Measurements from ENCODE around the gene EML4.
A peak's percentile ranks its signal among the peaks of the same experiment; 100 is the strongest.

EML4 gene

DNA sequence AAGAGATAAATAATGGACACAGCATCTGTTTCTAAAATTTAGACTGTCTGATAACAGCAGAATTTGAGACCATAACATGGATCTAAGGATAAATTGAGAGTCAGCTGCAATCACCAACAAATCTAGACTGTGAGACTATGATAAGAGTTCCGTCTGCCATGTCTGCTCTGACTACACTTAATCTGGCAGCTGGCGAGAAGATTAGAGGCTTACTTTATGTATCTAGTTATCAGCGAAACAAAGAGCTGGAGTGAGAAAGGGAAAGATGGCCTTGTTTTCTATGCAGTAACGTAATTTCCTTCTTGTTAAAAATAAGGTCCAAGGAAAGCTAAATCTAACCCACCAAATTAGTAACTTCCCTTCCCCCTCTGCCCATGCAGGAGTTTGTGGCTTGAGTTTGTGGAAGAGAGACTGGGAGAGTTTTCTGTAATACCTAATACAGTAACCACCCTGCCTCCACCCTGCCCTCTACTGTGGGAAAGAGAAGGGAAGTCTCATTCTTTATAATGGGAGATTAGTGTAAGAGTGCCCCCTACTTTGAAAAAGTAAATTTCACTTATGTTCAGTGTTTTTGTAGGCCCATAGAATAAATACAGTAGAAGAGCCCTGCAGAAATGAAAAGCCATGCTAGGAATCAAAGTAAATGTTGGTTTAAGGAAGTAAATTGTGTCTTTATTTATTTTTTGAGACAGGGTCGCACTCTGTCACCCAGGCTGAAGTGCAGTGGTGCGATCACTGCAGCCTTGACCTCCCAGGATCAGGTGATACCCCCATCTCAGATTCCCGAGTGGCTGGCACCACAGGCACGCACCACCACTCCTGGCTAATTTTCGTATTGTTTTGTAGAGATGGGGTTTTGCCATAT lies 27.5 kb downstream of the EML4 start:
- FAIRE-seq: peak; percentile 95

DNA sequence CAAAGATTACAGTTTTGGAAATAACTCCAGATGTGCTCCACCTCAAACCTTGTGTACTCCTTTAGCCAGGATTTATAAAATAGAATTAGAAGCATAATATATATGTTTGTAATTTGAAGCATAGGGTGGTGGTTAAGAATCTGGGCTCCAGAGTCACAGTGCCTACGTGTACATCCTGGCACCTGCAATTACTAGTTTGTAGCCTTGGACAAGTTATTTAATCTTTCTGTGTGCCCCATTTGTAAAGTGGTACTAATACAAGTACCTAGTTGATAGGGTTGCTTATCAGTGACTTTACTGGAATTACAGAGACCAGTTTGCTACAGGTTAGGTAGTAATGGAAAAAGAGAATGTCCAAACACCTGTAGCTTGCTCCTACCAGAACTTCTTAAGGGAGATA lies 28.6 kb downstream of the EML4 start:
- FAIRE-seq: no peak

DNA sequence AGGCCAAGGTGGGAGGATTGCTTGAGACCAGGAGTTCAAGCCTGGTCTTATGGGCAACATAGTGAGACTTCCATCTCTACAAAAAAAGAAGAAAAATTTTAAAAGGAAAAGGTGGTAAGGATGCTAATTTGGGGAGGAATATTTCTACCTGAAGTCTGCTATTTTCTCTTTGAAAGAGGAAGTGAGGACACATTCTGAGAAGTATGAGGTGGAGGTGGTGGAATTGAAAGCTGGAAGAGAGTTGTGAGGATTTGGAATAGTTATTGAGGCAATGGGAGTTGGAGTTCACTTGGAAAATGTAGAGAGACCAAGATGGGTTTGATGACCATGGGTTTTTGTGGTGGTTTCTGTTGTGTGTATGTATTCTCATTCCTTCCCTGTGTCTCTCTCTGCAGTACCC lies 29.3 kb downstream of the EML4 start:
- no peak for FAIRE-seq

DNA sequence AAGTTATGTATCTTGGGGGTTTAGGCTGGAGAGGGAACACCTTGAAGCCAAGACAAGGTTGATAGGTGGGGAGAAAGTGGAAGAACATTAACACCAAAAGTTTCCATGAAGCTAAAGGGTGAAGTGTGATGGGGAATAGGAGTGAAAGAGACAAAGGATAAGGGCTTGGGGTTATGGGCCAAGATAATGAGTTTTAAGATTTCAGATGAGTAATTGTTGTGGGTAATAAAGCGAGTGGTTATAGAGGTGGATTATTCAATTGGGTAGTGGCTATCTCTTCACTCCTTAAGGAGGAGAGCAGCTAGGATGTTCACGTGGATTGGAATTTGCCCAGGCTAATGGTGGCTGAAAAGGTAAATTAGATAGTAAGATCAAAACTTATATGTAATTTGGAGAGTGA lies 29.8 kb downstream of the EML4 start:
- no peak for FAIRE-seq

GRCh38 chr2:42199626-42200025 lies 30.5 kb downstream of the EML4 start:
- FAIRE-seq: no peak

DNA sequence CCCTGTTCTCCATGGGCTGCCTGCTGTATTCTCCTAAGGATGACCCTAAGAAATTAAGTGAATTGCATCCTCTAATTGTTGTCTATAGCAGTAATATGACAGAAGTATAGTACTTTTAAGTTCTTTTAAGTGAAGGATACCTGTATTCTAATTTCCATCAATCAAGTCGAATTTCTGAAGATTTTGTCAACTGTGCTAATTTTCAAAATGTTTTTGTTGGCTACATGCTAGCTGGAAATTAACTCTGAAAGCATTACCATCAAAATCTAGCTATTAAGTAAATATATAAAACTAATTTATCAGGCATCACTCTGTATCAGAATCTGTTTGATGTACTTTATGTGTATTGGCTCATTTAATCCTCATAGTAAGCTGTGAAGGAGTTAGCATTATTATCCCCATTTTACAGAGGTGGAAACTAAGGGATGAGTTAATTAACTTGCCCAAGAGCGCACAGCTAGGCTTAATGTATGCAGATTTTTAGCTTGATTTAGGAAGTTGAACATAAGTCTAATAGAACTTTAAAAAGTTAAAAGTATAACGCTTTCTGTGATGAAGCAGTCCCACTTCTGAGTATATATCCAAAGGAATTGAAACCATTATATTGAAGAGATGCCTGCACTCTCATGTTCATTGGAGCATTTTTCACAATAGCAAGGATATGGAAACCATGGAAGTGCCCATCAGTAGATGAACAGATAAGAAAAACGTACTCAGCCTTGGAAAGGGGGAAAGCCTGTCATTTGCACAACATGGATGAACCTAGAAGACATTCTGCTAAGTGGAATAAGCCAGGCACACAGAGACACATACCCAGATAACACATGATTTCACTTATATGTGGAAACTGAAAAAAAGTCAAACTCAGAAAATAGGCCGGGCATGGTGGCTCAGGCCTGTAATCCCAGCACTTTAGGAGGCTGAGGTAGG lies 32.0 kb downstream of the EML4 start:
- no peak for FAIRE-seq

DNA sequence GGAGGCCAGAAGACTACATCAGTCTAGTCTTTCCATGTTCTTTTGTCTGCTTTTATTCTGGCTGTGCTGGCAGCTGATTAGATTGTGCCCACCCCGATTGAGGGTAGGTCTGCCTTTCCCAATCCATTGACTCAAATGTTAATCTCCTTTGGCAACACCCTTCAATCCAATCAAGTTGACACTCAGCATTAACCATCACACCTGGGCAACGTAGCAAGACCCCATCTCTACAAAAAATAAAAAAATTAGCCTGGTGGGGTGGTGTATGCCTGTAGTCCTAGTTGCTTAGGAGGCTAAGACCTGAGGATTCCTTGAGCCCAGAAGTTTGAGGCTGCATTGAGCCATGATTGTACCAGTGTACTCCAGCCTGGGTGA lies 33.5 kb downstream of the EML4 start:
- no peak for FAIRE-seq

GRCh38 chr2:42203792-42204191 lies 34.6 kb downstream of the EML4 start:
- no peak for FAIRE-seq

GRCh38 chr2:42205337-42205736 lies 36.2 kb downstream of the EML4 start:
- FAIRE-seq: peak; percentile 50

DNA sequence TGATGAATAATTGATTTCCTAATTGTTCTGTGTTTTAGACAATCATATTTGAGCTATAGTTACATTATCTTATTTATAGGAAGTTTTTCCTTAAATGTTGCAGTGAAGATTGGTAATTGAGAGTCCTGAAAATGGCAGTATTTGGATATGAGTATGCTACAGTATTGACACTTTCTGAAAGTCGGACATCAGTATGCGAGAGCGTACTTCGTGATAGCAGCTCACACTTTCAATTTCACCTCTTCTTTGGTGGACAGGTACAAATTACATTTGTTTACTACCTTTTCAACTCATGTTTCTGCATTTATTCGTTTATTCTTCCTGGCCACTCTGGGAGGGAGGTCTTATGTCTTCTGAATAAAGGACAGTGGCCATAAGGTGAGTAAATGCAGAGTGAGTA lies 38.7 kb downstream of the EML4 start:
- FAIRE-seq: no peak

- no peak for FAIRE-seq
These were observed 41.0 kb downstream of the EML4 start for GRCh38 chr2:42210203-42210602.

- FAIRE-seq: no peak
These were observed 42.1 kb downstream of the EML4 start for GRCh38 chr2:42211291-42211690.

DNA sequence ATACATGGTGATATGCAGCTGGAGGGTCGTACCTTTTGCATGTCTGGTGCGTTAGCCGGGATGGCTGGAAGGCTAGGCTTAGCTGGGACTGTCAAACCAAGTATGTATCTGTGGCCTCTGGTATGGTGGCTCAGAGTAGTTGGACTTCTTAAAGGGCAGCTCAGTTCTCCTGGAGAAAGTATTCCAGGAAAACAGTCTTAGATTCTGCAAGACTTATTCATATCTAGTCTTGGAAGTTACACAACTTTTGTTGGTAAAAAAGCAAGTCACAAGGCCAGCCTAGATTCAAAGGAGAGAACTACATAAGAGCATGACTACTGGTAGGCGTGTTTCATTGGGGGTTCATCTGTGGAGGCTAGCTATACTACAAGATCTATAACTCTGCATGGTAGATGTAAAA lies 45.5 kb downstream of the EML4 start:
- FAIRE-seq: peak; percentile 30

DNA sequence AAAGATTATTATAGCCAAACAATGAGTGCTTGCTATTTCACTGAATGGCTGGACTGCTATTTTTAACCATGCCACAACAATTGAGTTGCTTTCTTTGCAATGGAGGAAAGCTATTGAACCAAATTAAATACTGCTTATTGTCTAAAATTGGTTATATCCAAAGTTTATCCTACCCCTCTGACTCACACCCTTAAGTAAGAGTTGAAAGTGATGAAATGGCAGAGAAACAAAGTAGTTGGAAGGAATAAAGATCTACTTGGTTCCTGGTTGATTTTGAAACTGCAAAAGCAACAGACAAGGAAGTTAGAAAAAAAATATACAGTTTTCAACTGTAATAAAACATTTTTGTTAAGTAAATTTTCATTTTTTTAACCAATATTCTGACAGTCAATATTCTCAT lies 47.5 kb downstream of the EML4 start:
- FAIRE-seq: no peak

- no peak for FAIRE-seq
These were observed 48.2 kb downstream of the EML4 start for GRCh38 chr2:42217307-42217706.

DNA sequence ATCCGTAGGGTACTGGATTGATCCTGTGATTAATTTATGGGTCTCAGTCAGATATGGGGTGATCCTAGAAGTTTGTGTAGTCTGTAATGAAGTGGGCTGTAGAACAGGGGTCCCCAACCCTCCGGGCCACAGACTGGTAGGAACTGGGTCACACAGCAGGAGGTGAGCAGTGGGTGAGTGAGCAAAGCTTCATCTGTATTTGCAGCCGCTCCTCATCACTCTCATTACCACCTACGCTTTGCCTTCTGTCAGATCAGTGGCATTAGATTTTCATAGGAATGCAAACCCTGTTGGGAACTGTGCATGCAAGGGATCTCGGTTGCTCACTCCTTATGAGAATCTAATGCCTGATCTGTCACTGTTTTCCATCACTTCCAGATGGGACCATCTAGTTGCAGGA lies 48.8 kb downstream of the EML4 start:
- FAIRE-seq: no peak

DNA sequence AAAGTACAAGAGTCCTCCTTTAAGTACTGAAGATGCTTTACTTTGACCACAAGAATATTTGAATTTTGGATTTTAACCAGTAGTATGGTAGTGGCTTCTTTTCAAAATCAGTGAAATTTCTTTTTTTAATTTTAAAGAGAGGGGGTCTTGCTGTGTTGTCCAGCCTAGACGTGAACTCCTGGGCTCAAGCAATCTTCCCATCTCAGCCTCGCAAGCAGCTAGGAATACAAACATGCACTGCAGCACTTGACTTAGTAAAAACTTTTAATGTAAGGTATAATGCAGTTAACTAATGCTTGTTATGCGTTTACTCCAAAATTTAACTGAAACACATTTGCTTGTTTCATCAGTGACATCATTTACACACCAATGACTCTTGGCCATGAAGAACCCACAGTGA lies 49.6 kb downstream of the EML4 start:
- FAIRE-seq: no peak

GRCh38 chr2:42219160-42219559 lies 50.0 kb downstream of the EML4 start:
- no peak for FAIRE-seq

DNA sequence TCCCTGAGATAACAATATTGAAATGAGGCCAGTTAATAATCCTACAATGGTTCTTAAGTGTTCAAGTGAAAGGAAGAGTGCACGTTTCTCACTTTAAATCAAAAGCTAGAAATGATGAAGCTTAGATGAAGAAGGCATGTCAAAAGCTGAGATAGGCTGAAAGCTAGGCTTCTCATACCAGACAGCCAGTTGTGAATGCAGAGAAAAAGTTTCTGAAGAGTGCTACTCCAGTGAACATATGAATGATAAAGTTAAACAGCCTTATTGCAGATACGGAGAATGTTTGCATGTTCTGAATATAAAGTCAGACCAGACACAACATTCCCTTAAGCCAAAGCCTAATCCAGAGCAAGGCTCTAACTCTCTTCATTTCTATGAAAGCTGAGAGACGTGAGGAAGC lies 51.4 kb downstream of the EML4 start:
- FAIRE-seq: no peak

DNA sequence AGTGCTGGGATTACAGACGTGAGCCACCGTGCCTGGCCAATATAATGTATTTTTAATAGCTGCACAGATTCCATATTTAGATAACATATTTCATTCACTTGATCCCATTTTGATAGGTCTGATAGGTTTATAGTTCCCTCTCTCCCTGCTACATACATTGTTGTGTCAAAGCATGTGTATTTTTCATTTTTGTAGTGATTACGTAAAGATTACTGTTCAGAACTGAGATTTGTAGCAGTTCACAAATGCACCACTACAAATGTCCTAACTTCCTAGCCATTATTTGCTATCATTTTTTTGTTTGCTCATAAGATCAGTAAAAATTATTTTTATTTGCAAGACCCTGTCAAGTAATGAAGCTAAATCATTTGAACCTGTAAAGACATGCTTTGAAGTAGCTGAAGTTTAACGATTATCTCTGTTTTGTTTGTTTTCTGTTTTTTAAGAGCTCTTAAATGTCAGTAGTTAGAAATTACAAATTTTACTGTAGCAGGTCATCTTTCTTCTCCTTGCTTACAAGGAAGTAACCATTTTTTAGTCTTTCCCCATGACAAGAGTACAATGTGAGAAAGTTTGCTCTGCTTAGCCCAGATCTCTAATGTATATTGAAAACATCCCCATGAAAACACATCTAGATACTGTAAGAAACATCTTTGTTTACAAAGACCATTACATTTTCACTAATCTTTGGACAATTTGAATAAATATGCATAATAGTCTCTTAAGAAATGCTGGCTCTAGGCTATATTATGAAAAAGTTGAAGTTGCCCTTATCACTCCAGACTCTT lies 54.1 kb downstream of the EML4 start:
- FAIRE-seq: no peak

- no peak for FAIRE-seq
These were observed 54.7 kb downstream of the EML4 start for GRCh38 chr2:42223855-42224268.

DNA sequence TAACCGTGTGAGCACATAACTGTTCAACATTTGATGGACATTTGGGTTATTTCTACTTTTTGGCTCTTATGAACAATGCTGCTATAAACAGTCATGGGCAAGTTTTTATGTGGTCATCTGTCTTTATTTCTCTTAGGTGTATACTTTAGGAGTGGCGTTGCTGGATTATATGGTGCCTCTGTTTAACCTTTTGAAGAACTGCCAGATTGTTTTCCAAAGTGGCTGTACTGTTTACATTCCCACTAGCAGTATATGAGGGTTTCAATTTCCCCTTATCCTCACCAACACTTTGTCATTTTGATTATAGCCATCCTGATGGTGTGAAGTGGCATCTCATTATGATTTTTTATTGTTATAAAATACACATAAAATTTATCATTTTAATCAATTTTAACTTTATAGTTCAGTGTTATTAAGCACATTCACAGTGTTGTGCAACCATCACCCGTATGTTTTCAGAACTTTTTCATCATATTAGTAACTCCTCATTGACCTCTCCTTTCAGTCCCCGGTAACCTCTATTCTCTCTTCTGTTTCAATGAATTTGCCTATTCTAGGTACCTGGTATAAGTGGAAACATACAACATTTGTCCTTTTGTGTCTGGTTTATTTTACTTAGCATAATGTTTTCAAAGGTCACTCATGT lies 55.4 kb downstream of the EML4 start:
- no peak for FAIRE-seq

GRCh38 chr2:42225573-42225972 lies 56.4 kb downstream of the EML4 start:
- FAIRE-seq: peak; percentile 37
